ENCODE measurements around the gene PRH2. TPM values are rescaled to one million over a fixed set of nuclear protein-coding genes. Genes with fewer than 3 reads are reported as not detected.

PRH2 gene
- total RNA-seq, 1 experiment from 2014 or later: not detected

DNA sequence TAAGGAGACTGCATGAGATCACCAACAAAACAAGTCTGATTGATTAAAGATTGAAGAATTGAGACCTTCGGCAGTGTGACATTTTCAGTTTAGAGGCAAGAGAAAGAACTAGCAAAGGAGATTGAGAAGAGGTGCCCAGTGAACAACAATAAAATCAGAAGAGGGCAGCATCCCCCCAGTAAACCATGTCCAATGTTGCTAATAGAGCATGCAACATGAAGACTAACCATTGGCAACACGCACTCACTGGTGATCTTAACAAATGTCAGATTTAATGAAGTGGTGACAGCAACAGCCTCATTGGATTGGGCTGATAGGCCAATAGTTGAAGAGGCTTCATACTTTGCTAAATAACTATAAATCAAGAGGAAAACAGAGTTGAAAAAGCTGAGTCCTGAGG lies 30.8 kb downstream of the PRH2 start:
- DNase-seq (ENCODE audit: extremely low read depth, low read depth): no peak

DNA sequence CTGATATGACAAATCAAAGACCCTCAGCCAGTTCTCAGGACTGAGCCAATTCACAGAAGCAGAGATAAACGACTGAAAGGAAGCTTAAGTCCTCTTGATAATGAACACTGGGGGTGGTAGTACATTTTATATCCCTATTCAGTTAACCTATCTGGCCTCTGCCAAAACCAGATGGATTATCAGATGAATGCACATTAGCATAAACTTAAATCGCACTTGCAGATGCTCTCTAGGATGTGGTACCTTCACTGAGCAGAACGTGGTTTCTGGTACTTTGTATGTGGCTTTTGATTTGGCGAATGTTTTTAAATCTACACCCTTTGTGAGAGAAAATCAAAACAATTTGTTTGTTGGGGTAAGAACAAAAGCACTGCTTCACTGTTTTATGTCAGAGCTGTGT lies 31.2 kb downstream of the PRH2 start:
- no peak for DNase-seq (ENCODE audit: extremely low read depth, low read depth)

DNA sequence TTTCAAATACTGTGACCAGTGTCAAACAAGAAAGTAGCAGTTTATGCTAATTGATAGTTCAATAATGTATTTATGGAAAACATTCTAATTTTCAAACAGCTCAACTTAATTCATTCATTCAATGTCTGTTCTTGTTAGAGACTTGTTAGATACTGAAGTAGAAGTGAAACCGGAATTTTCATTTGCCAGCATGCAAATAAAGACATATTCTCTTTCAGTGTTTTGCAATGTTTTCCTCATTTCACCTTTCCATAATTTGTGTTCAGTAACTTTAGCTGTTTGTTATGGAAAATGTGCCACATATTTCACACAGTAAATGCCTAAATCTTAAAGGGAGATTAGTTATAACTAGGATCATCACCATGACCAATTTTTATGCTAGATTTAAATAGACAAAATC lies 36.4 kb downstream of the PRH2 start:
- no peak for DNase-seq (ENCODE audit: extremely low read depth, low read depth)

DNA sequence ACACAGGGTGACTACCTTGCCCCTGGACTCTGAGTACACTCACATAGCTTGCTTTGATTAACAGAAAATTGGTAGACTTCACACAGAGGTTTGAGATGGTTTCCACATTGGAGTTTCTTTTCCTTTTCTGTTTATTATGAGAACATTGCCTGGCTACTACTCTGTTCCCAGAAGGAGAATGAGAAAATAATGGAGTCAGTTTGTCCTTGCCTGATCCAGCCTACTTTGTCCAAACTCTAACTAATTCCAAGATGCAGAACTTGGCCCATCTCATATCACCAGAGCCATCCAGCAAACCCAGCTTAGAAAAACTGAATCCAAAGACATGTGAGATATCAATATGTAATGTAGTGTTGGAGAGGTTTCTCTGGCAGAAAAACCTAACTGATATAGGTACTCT lies 37.3 kb downstream of the PRH2 start:
- DNase-seq (ENCODE audit: extremely low read depth, low read depth): no peak

DNA sequence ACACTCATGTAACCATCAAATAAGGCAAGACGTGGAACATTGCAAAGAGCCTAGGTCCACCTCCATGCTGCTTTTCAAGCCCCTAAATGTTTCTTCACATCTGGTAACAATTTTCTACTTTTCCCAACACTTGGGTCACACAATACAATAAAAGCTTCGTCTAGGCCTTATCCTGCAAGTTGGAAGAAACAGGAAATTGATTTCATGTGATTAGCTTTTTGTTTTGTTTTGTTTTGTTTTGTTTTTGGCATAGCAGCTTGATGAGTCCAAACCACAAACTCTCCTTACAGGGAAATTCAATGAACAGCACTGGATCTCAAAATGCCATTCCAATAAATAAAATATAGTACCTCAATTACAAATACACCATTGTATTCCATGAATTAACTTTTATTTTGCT lies 38.4 kb downstream of the PRH2 start:
- DNase-seq (ENCODE audit: extremely low read depth, low read depth): no peak

DNA sequence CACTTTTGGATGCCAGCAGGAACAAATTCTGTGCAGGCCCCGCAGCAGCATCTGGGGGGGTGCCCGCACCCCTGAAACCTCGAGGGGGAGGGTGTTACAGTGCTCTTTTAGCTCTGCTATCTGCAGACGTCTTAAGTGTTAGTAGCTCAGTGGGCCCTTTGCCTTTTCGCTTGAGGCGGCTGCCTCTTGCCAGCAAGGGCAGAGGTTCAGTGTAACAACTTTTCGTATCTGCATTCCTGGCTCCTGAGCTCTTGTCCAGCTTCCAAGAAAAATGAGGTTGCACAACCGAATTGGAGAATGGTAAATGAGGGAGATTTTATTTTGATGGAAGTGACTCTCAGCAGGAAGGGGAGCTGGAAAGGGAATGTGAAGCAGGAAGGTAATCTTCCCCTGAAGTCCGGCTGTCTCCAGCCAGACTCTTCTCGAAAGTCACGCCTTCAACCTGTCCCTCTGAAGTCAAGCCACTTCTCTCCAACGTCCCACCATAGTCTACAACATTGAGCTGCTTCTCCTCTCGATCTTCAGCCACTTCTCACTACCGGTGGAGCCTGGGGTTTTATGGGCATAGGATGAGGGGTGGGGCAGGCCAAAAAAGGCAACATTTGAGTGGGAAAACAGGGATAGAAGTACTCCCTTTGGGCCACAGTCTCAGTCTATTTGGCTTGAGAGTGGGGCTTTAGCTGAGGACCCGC lies 39.9 kb downstream of the PRH2 start:
- no peak for DNase-seq (ENCODE audit: extremely low read depth, low read depth)

DNA sequence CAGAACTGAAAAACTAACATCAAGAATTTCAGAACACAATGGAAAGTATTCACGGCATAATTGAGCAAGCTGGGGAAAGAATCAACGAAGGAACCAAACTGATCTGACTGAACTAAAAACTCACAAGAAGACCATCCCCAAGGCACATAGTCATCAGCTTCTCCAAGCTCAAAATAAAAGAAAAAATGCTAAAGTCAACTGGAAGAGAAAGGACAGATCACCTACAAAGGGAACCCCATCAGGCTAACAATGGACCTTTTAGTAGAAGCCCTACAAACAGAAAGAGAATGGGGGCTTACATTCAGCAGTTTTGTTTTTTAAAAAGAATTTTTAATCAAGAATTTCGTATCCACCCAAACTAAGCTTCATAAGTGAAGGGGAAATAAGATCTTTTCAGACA lies 45.9 kb downstream of the PRH2 start:
- DNase-seq (ENCODE audit: extremely low read depth, low read depth): no peak

DNA sequence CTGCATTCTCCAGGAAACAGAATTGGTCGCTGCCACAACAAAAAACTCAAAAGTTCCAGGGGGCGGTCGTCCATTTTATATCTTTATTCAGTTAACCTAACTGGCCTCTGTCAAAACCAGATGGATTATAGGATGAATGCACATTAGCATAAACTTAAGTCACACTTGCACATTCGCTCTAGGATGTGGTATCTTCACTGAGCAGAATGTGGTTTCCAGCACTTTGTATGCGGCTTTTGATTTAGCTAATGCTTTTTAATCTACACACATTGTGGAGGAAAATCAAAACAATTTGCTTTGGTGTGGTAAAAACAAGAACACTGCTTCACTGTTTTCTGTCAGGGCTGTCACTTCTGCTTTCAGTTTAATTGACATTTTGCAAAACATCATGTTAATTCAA lies 53.2 kb downstream of the PRH2 start:
- DNase-seq (ENCODE audit: extremely low read depth, low read depth): no peak

Other genes with a start within 250 kb of the PRH2 start
- 193 and 216 TPM in 2 replicates for gene YBX3, start 205.9 kb upstream of the PRH2 start, total RNA-seq (2014; rRNA removed; shearing (Covaris generic))
- not detected in 2 replicates for gene TAS2R7, start 126.6 kb upstream of the PRH2 start, total RNA-seq (2014; rRNA removed; shearing (Covaris generic))
- not detected in 2 replicates for gene TAS2R8, start 122.0 kb upstream of the PRH2 start, total RNA-seq (2014; rRNA removed; shearing (Covaris generic))
- gene TAS2R9, start 119.1 kb upstream of the PRH2 start, total RNA-seq (2014; rRNA removed; shearing (Covaris generic)): not detected in 2 replicates
- 0.25 TPM in 1 of 2 replicates, not detected in the other for gene TAS2R10, start 102.9 kb upstream of the PRH2 start, total RNA-seq (2014; rRNA removed; shearing (Covaris generic))
- 2.2 and 4.5 TPM in 2 replicates for gene PRR4, start 79.8 kb upstream of the PRH2 start, total RNA-seq (2014; rRNA removed; shearing (Covaris generic))
- gene PRH1, start 45.0 kb upstream of the PRH2 start, total RNA-seq (2014; rRNA removed; shearing (Covaris generic)): 4.0 and 5.0 TPM in 2 replicates
- 0.35 and 0.87 TPM in 2 replicates for gene TAS2R13, start 19.7 kb upstream of the PRH2 start, total RNA-seq (2014; rRNA removed; shearing (Covaris generic))
- gene TAS2R14, start 10.0 kb downstream of the PRH2 start, total RNA-seq (2014; rRNA removed; shearing (Covaris generic)): 1.5 and 2.0 TPM in 2 replicates
- gene TAS2R50, start 57.7 kb downstream of the PRH2 start, total RNA-seq (2014; rRNA removed; shearing (Covaris generic)): 0.43 and 1.9 TPM in 2 replicates
- gene TAS2R20, start 69.1 kb downstream of the PRH2 start, total RNA-seq (2014; rRNA removed; shearing (Covaris generic)): 0.84 and 1.8 TPM in 2 replicates
- gene TAS2R19, start 93.4 kb downstream of the PRH2 start, total RNA-seq (2014; rRNA removed; shearing (Covaris generic)): 1.8 and 1.9 TPM in 2 replicates
- 1.7 and 2.7 TPM in 2 replicates for gene TAS2R31, start 102.2 kb downstream of the PRH2 start, total RNA-seq (2014; rRNA removed; shearing (Covaris generic))
- gene TAS2R46, start 133.1 kb downstream of the PRH2 start, total RNA-seq (2014; rRNA removed; shearing (Covaris generic)): 0.49 and 1.6 TPM in 2 replicates
- not detected in 2 replicates for gene TAS2R43, start 163.1 kb downstream of the PRH2 start, total RNA-seq (2014; rRNA removed; shearing (Covaris generic))
- 1.4 and 1.8 TPM in 2 replicates for gene TAS2R30, start 205.4 kb downstream of the PRH2 start, total RNA-seq (2014; rRNA removed; shearing (Covaris generic))
- 9.3 and 9.7 TPM in 2 replicates for gene SMIM10L1, start 242.0 kb downstream of the PRH2 start, total RNA-seq (2014; rRNA removed; shearing (Covaris generic))

All from NCI-H460 (cell line).